Mesenchymal stem cell (in vitro differentiated cells and primary cell): ENCODE measurements around the gene AFAP1L2.

ENCODE experiments used
- DNase-seq: peaks from one replicate; pipeline ENCODE4 v3.0.0-alpha.2; 2013
- H2AFZ ChIP-seq: one replicate; pipeline ENCODE4 v1.6.1; 2013; ENCODE audit warnings: low read depth, mild to moderate bottlenecking, control low read depth, inconsistent platforms, low read length, moderate library complexity
- H2AK5ac ChIP-seq: 2 replicates; pipeline ENCODE4 v1.6.1; 2013; ENCODE audit warnings: low read length, moderate library complexity, mild to moderate bottlenecking, inconsistent platforms; ENCODE audit not compliant: severe bottlenecking
- H2BK120ac ChIP-seq: one replicate; pipeline ENCODE4 v1.6.1; 2013; ENCODE audit warnings: low read depth, mild to moderate bottlenecking, inconsistent platforms, low read length, moderate library complexity
- H2BK12ac ChIP-seq, 2 experiments: one replicate each; pipeline ENCODE4 v1.6.1; 2013; ENCODE audit warnings: inconsistent platforms in 2 of 2, low read length in 2 of 2, mild to moderate bottlenecking in 2 of 2, moderate library complexity in 2 of 2, control low read depth in 1 of 2
- H2BK15ac ChIP-seq: one replicate; pipeline ENCODE4 v1.6.1; 2013; ENCODE audit warnings: mild to moderate bottlenecking, low read depth, inconsistent platforms; ENCODE audit not compliant: poor library complexity, severe bottlenecking
- H2BK5ac ChIP-seq: 2 replicates; pipeline ENCODE4 v1.6.1; 2013; ENCODE audit warnings: low read depth, mild to moderate bottlenecking, low read length, control low read depth, inconsistent platforms; ENCODE audit not compliant: poor library complexity, severe bottlenecking
- H3K14ac ChIP-seq, 2 experiments: one replicate each; pipeline ENCODE4 v1.6.1; 2013; ENCODE audit warnings: inconsistent platforms in 2 of 2, low read length in 2 of 2, control low read depth in 1 of 2, mild to moderate bottlenecking in 1 of 2, moderate library complexity in 1 of 2
- H3K18ac ChIP-seq, 2 experiments: one replicate each; pipeline ENCODE4 v1.6.1; 2013; ENCODE audit warnings: inconsistent platforms in 2 of 2, low read length in 2 of 2, control low read depth in 1 of 2, low read depth in 1 of 2, mild to moderate bottlenecking in 1 of 2
- H3K23ac ChIP-seq, 2 experiments: one replicate each; pipeline ENCODE4 v1.6.1; 2013; ENCODE audit warnings: inconsistent platforms in 2 of 2, low read length in 2 of 2, mild to moderate bottlenecking in 2 of 2, moderate library complexity in 2 of 2, control low read depth in 1 of 2
- H3K27ac ChIP-seq: 2 replicates; pipeline ENCODE4 v1.5.1; 2013; ENCODE audit warnings: mild to moderate bottlenecking, moderate library complexity, low read length, control low read depth, inconsistent platforms; ENCODE audit not compliant: poor library complexity, severe bottlenecking
- H3K27me3 ChIP-seq, 2 experiments: 2 replicates each; pipeline versions ENCODE4 v1.6.1 to v1.7.0; 2013; ENCODE audit warnings: low read length in 2 of 2, mild to moderate bottlenecking in 2 of 2, moderate library complexity in 2 of 2, control low read depth in 1 of 2, inconsistent platforms in 1 of 2; ENCODE audit not compliant: control insufficient read depth in 1 of 2, insufficient read depth in 1 of 2
- H3K36me3 ChIP-seq, 2 experiments: 2 replicates each; pipeline versions ENCODE4 v1.6.1 to v1.7.0; 2013; ENCODE audit warnings: low read length in 2 of 2, control low read depth in 1 of 2, inconsistent platforms in 1 of 2, low read depth in 1 of 2, mild to moderate bottlenecking in 1 of 2; ENCODE audit not compliant: insufficient read depth in 2 of 2, control insufficient read depth in 1 of 2
- H3K4ac ChIP-seq, 2 experiments: one replicate each; pipeline ENCODE4 v1.6.1; 2013; ENCODE audit warnings: inconsistent platforms in 2 of 2, low read length in 2 of 2, mild to moderate bottlenecking in 2 of 2, moderate library complexity in 2 of 2, control low read depth in 1 of 2, low read depth in 1 of 2
- H3K4me1 ChIP-seq: 2 replicates; pipeline ENCODE4 v1.6.1; 2013; ENCODE audit warnings: low read depth, low read length, control low read depth; ENCODE audit not compliant: control insufficient read depth, insufficient read depth
- H3K4me2 ChIP-seq: 2 replicates; pipeline ENCODE4 v1.6.1; 2013; ENCODE audit warnings: low read length, mild to moderate bottlenecking, inconsistent platforms; ENCODE audit not compliant: poor library complexity, severe bottlenecking
- H3K4me3 ChIP-seq, 2 experiments: 2 replicates each; pipeline versions ENCODE4 v1.5.1 to v1.7.0; 2013; ENCODE audit warnings: low read length in 2 of 2, mild to moderate bottlenecking in 2 of 2, control low read depth in 1 of 2, low read depth in 1 of 2; ENCODE audit not compliant: insufficient read depth in 1 of 2
- H3K79me1 ChIP-seq: replicated peaks from 2 replicates; pipeline ENCODE4 v1.6.1; 2013; ENCODE audit warnings: mild to moderate bottlenecking, control low read depth, low read length, inconsistent platforms; ENCODE audit not compliant: poor library complexity, severe bottlenecking
- H3K9ac ChIP-seq: 2 replicates; pipeline ENCODE4 v1.7.0; 2013; ENCODE audit warnings: mild to moderate bottlenecking, low read length, moderate library complexity
- H3K9me3 ChIP-seq: 2 replicates; pipeline ENCODE4 v1.7.0; 2013; ENCODE audit warnings: mild to moderate bottlenecking, low read length; ENCODE audit not compliant: control insufficient read depth
- H4K8ac ChIP-seq: one replicate; pipeline ENCODE4 v1.6.1; 2013; ENCODE audit warnings: inconsistent platforms, mild to moderate bottlenecking, low read length, moderate library complexity
- H4K91ac ChIP-seq: one replicate; pipeline ENCODE4 v1.6.1; 2013; ENCODE audit warnings: mild to moderate bottlenecking, low read length, inconsistent platforms
- WGBS: methylation state at CpG from one replicate; pipeline ENCODE4 v1.1.7; 2013; ENCODE audit warnings: mixed read lengths; 5-methylcytosine and 5-hydroxymethylcytosine counted together

Gene AFAP1L2

GRCh38 chr10:114265392-114266053 is 138.8 kb downstream of the AFAP1L2 start:
- Histone ChIP-seq H3K9ac (peak overlapping the region; percentile 50), H2BK15ac (no peak overlapping the region), H3K23ac (no peak overlapping the region), H4K8ac (no peak overlapping the region), H3K14ac (no peak overlapping the region), H3K27ac (no peak overlapping the region), H3K27me3 (peaks cover 0 to 19% of the 10 kb centered on the region in 2 experiments), H3K36me3 (no peaks in the 10 kb centered on the region), H3K9me3 (no peaks in the 10 kb centered on the region), H3K4me2 (no peak overlapping the region), H2AK5ac (no peak overlapping the region), H3K4me1 (peaks cover 2% of the 10 kb centered on the region), H2BK120ac (no peak overlapping the region), H2BK5ac (no peak overlapping the region), H3K4ac (no peak overlapping the region), H2BK12ac (peak overlapping the region in 1 of 2 experiments; percentile 37), H3K4me3 (no peak overlapping the region), H3K79me1 (no peaks in the 10 kb centered on the region), H3K18ac (no peak overlapping the region), H4K91ac (no peak overlapping the region), H2AFZ (no peak overlapping the region)
- DNase-seq: peak; percentile 40
- WGBS: 99% methylated on average over 5 of the region's 6 CpGs

DNA sequence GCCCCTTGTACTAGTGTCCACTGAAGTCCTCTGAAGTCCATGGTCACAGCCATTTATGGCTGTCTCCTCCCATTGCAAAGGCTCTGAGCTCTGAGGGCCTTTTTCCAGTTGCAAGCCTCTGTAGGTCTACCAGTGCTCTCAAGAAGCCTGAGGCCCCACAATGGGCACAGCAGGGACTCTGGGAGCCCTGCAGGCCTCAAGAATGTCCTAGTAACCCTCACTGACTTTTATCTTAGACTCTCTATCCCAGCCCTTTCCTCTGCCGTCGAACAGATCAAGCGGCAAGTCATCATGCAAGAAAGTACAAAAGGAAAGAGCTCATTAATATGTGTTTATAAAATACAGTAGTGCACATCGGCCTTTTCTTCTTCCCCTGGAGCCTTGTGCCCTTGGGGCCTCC is 141.8 kb downstream of the AFAP1L2 start:
- Histone ChIP-seq H3K36me3 (no peaks in the 10 kb centered on the region), H2BK12ac (peak overlapping the region; percentile 2 to 67), H3K4me3 (no peak overlapping the region), H3K9ac (no peak overlapping the region), H3K9me3 (no peaks in the 10 kb centered on the region), H3K4me1 (peaks cover 4% of the 10 kb centered on the region), H4K8ac (no peak overlapping the region), H3K23ac (no peak overlapping the region), H2AK5ac (no peak overlapping the region), H4K91ac (no peak overlapping the region), H2BK120ac (no peak overlapping the region), H3K4me2 (no peak overlapping the region), H3K18ac (peak overlapping the region; percentile 37 to 54), H2AFZ (no peak overlapping the region), H3K27ac (no peak overlapping the region), H3K27me3 (no peaks in the 10 kb centered on the region), H3K14ac (no peak overlapping the region), H3K79me1 (no peaks in the 10 kb centered on the region), H3K4ac (peak overlapping the region in 1 of 2 experiments; percentile 76), H2BK15ac (no peak overlapping the region), H2BK5ac (no peak overlapping the region)
- 73% methylated on average over 2 of the region's 4 CpGs for WGBS
- DNase-seq: no peak

GRCh38 chr10:114261076-114261475 is 143.2 kb downstream of the AFAP1L2 start:
- Histone ChIP-seq H3K36me3 (no peaks in the 10 kb centered on the region), H3K4me3 (no peak overlapping the region), H2AK5ac (no peak overlapping the region), H3K4me2 (no peak overlapping the region), H3K14ac (no peak overlapping the region), H3K9me3 (no peaks in the 10 kb centered on the region), H3K79me1 (no peaks in the 10 kb centered on the region), H2BK15ac (no peak overlapping the region), H2BK120ac (peak overlapping the region; percentile 71), H3K27me3 (no peaks in the 10 kb centered on the region), H2BK12ac (peak overlapping the region in 1 of 2 experiments; percentile 99), H4K91ac (no peak overlapping the region), H3K18ac (peak overlapping the region in 1 of 2 experiments; percentile 65), H2BK5ac (no peak overlapping the region), H2AFZ (no peak overlapping the region), H3K4me1 (peaks cover 4% of the 10 kb centered on the region), H3K27ac (peak overlapping the region; percentile 14), H3K4ac (no peak overlapping the region), H3K23ac (no peak overlapping the region), H3K9ac (peak overlapping the region; percentile 50), H4K8ac (no peak overlapping the region)
- 2% methylated on average over 2 of the region's 2 CpGs for WGBS
- DNase-seq: peak; percentile 94

- WGBS: 94% methylated on average over 5 of the region's 5 CpGs
Observed at GRCh38 chr10:114260366-114260765, 143.9 kb downstream of the AFAP1L2 start.

More at GRCh38 chr10:114260366-114260765, 143.9 kb downstream of the AFAP1L2 start:
- Histone ChIP-seq H3K4me1 (peaks cover 4% of the 10 kb centered on the region), H2AFZ (no peak overlapping the region), H3K79me1 (no peaks in the 10 kb centered on the region), H2BK120ac (peak overlapping the region; percentile 71), H3K27me3 (no peaks in the 10 kb centered on the region), H2BK12ac (peak overlapping the region; percentile 99), H3K4me3 (peak overlapping the region in 1 of 2 experiments; percentile 7), H3K27ac (no peak overlapping the region), H3K4ac (peak overlapping the region; percentile 39 to 95), H4K91ac (peak overlapping the region; percentile 91), H3K9me3 (no peaks in the 10 kb centered on the region), H3K9ac (peak overlapping the region; percentile 50), H3K18ac (peak overlapping the region; percentile 44 to 65), H2BK5ac (no peak overlapping the region), H2BK15ac (peak overlapping the region; percentile 70), H3K36me3 (no peaks in the 10 kb centered on the region), H3K4me2 (no peak overlapping the region), H2AK5ac (no peak overlapping the region), H4K8ac (peak overlapping the region; percentile 29), H3K14ac (peak overlapping the region in 1 of 2 experiments; percentile 67), H3K23ac (peak overlapping the region in 1 of 2 experiments; percentile 67)
- no peak for DNase-seq
